Stimulated activated naive CD4-positive, alpha-beta T cell (primary cell): Measurements from ENCODE around the gene BRPF1.
A peak's percentile ranks its signal among the peaks of the same experiment; 100 is the strongest.
"Not testable (repeated sequence)": the region's sequence is repeated elsewhere in the genome, so short reads cannot be mapped to it uniquely, and the experiment has no call there.

ENCODE experiments used
- DNase-seq, 6 experiments: peaks; one replicate each; lab custom pipeline; 2025; lab: John Stamatoyannopoulos, UW

Gene BRPF1

GRCh38 chr3:9768141-9768775 lies 36.7 kb downstream of the BRPF1 start:
- no peak for DNase-seq

GRCh38 chr3:9769012-9769411 lies 37.5 kb downstream of the BRPF1 start:
- no peak for DNase-seq

- DNase-seq, result peak in 5 of 6 experiments; percentile 4 to 39 (median 23)
Measured at GRCh38 chr3:9769426-9770275, 38.1 kb downstream of the BRPF1 start, which contains the start of gene CAMK1. CAMK1 (minus strand) TSS chr3:9769947; CDS start chr3:9767749, 2,198 bp downstream.

GRCh38 chr3:9770276-9770812 lies 38.8 kb downstream of the BRPF1 start:
- no peak for DNase-seq

GRCh38 chr3:9771007-9771406 lies 39.5 kb downstream of the BRPF1 start:
- DNase-seq, result not testable (repeated sequence)

GRCh38 chr3:9776896-9777693 lies 45.6 kb downstream of the BRPF1 start:
- DNase-seq, result no peak

- no peak for DNase-seq
Measured at GRCh38 chr3:9777694-9778021, 46.1 kb downstream of the BRPF1 start.

GRCh38 chr3:9778143-9779074 lies 46.9 kb downstream of the BRPF1 start:
- DNase-seq, result no peak

- DNase-seq, result no peak
Measured at GRCh38 chr3:9779075-9779593, 47.6 kb downstream of the BRPF1 start.

- DNase-seq, result peak in 3 of 6 experiments; percentile 16 to 24 (median 21)
Measured at GRCh38 chr3:9779721-9780457, 48.4 kb downstream of the BRPF1 start.

- DNase-seq, result no peak
Measured at GRCh38 chr3:9780458-9780812, 48.9 kb downstream of the BRPF1 start.

GRCh38 chr3:9780910-9781309 lies 49.4 kb downstream of the BRPF1 start:
- DNase-seq, result no peak

GRCh38 chr3:9781551-9781950 lies 50.0 kb downstream of the BRPF1 start:
- no peak for DNase-seq

GRCh38 chr3:9781978-9782603 lies 50.6 kb downstream of the BRPF1 start:
- DNase-seq, result no peak

- DNase-seq, result peak in 1 of 6 experiments; percentile 10
Measured at GRCh38 chr3:9782770-9783169, 51.2 kb downstream of the BRPF1 start.

GRCh38 chr3:9783954-9784353 lies 52.4 kb downstream of the BRPF1 start:
- no peak for DNase-seq

GRCh38 chr3:9784965-9785364 lies 53.4 kb downstream of the BRPF1 start:
- DNase-seq, result no peak

GRCh38 chr3:9785602-9786001 lies 54.1 kb downstream of the BRPF1 start:
- DNase-seq, result no peak

- no peak for DNase-seq
Measured at GRCh38 chr3:9786209-9786739, 54.7 kb downstream of the BRPF1 start.
